H1 (cell line): ENCODE results near the gene KLB. TPM values are rescaled to one million over a fixed set of nuclear protein-coding genes. Genes with fewer than 3 reads are reported as not detected.

Experiments used
- CTCF ChIA-PET: fragments of 300-600 bp; sonication (Branson Sonifier 250); formaldehyde crosslinking; loops from one replicate; lab custom pipeline; 2021; ENCODE audit not compliant: partially characterized antibody; lab: Charles Lee
- POLR2A ChIA-PET: fragments of 300-600 bp; sonication (Branson Sonifier 250); formaldehyde crosslinking; loops from one replicate; lab custom pipeline; 2021; ENCODE audit warnings: inconsistent platforms; ENCODE audit not compliant: partially characterized antibody; lab: Charles Lee
- DNase-seq, 2 experiments: peaks; one replicate each; pipeline versions ENCODE4 v3.0.0 to v3.0.0-alpha.2; 2010 to 2022; ENCODE audit warnings: low spot score in 2 of 2, low read depth in 1 of 2, mixed read lengths in 1 of 2
- FAIRE-seq: peaks from 2 replicates; lab custom pipeline; 2011; peaks lifted over from hg19 to GRCh38; lab: Jason Lieb, UNC
- H2AFZ ChIP-seq: 2 replicates; pipeline ENCODE4 v1.8.1; 2012; ENCODE audit warnings: low read length, inconsistent platforms
- H2AK5ac ChIP-seq: 2 replicates; pipeline ENCODE4 v1.6.1; 2013; ENCODE audit warnings: low read depth, low read length
- H2BK120ac ChIP-seq: replicated peaks from 2 replicates; pipeline ENCODE3; 2013; ENCODE audit warnings: low read depth, low read length, inconsistent platforms
- H2BK12ac ChIP-seq: 2 replicates; pipeline ENCODE4 v1.6.1; 2013; ENCODE audit warnings: low read depth, low read length
- H2BK15ac ChIP-seq: 2 replicates; pipeline ENCODE4 v1.6.1; 2013; ENCODE audit warnings: low read length
- H2BK20ac ChIP-seq: 2 replicates; pipeline ENCODE4 v1.6.1; 2013; ENCODE audit warnings: low read length
- H2BK5ac ChIP-seq: 2 replicates; pipeline ENCODE4 v1.6.1; 2013; ENCODE audit warnings: low read depth, low read length
- H3K14ac ChIP-seq: 2 replicates; pipeline ENCODE4 v1.6.1; 2013; ENCODE audit warnings: inconsistent platforms; ENCODE audit not compliant: insufficient read length
- H3K18ac ChIP-seq: 2 replicates; pipeline ENCODE4 v1.6.1; 2013; ENCODE audit warnings: low read length; ENCODE audit errors: extremely low read depth
- H3K23ac ChIP-seq: 2 replicates; pipeline ENCODE4 v1.6.1; 2013; ENCODE audit warnings: inconsistent platforms; ENCODE audit not compliant: insufficient read length
- H3K23me2 ChIP-seq: 2 replicates; pipeline ENCODE4 v1.6.1; 2013; ENCODE audit warnings: low read depth, low read length
- H3K27ac ChIP-seq: 2 replicates; pipeline ENCODE4 v1.6.1; 2011; ENCODE audit warnings: low read depth, low read length, inconsistent platforms
- H3K27me3 ChIP-seq, 4 experiments: replicated peaks in 1 of 4; 1 replicate in 1 of 4; 2 replicates in 3 of 4; pipeline versions ENCODE4 v1.6.1 to v1.8.1; 2011 to 2013; ENCODE audit warnings: low read length in 3 of 4, mild to moderate bottlenecking in 3 of 4, inconsistent platforms in 2 of 4, mixed read lengths in 2 of 4, moderate library complexity in 1 of 4; ENCODE audit not compliant: control insufficient read depth in 3 of 4, insufficient read depth in 3 of 4; ENCODE audit errors: extremely low read depth in 1 of 4
- H3K36me3 ChIP-seq, 4 experiments: 2 replicates each; pipeline versions ENCODE4 v1.6.1 to v1.8.1; 2011 to 2013; ENCODE audit warnings: mild to moderate bottlenecking in 4 of 4, low read length in 3 of 4, moderate library complexity in 2 of 4, control low read depth in 1 of 4, inconsistent platforms in 1 of 4; ENCODE audit not compliant: insufficient read depth in 4 of 4, control insufficient read depth in 2 of 4
- H3K4ac ChIP-seq: replicated peaks from 2 replicates; pipeline ENCODE3; 2013; ENCODE audit warnings: low read length, low read depth, mixed read lengths, inconsistent platforms; ENCODE audit not compliant: insufficient read length
- H3K4me1 ChIP-seq, 4 experiments: replicated peaks in 1 of 4; 1 replicate in 1 of 4; 2 replicates in 3 of 4; pipeline versions ENCODE4 v1.6.1 to v1.8.1; 2011 to 2013; ENCODE audit warnings: low read length in 3 of 4, inconsistent platforms in 2 of 4, mixed read lengths in 1 of 4; ENCODE audit not compliant: insufficient read depth in 4 of 4, control insufficient read depth in 3 of 4
- H3K4me2 ChIP-seq, 2 experiments: 2 replicates each; pipeline versions ENCODE4 v1.6.1 to v1.8.1; 2011 to 2013; ENCODE audit warnings: low read depth in 2 of 2, low read length in 2 of 2, control low read depth in 1 of 2, inconsistent platforms in 1 of 2, mild to moderate bottlenecking in 1 of 2; ENCODE audit not compliant: insufficient read depth in 1 of 2
- H3K4me3 ChIP-seq, 4 experiments: fragments of 200-600, 300-600 bp in 1 of 4; sonication (generic), shearing (Covaris generic), sonication (Bioruptor Twin) in 1 of 4; 2 replicates each; pipeline versions ENCODE4 v1.5.1 to v1.8.1; 2011 to 2016; ENCODE audit warnings: low read length in 4 of 4, low read depth in 3 of 4, control low read depth in 2 of 4, inconsistent platforms in 2 of 4, mild to moderate bottlenecking in 2 of 4, mixed read lengths in 1 of 4, moderate library complexity in 1 of 4; ENCODE audit not compliant: insufficient read depth in 2 of 4; ENCODE audit errors: extremely low read depth in 1 of 4
- H3K56ac ChIP-seq: replicated peaks from 2 replicates; pipeline ENCODE3; 2013; ENCODE audit warnings: low read depth, mild to moderate bottlenecking, mixed read lengths, low read length, inconsistent platforms; ENCODE audit not compliant: insufficient read length
- H3K79me1 ChIP-seq: 2 replicates; pipeline ENCODE4 v1.6.1; 2013; ENCODE audit warnings: low read depth, low read length, control low read depth
- H3K79me2 ChIP-seq, 2 experiments: 2 replicates each; pipeline versions ENCODE4 v1.6.1 to v1.8.1; 2012 to 2013; ENCODE audit warnings: low read length in 2 of 2, mild to moderate bottlenecking in 2 of 2, inconsistent platforms in 1 of 2; ENCODE audit not compliant: insufficient read depth in 2 of 2, control insufficient read depth in 1 of 2
- H3K9ac ChIP-seq, 4 experiments: replicated peaks in 1 of 4; 1 replicate in 1 of 4; 2 replicates in 3 of 4; pipeline versions ENCODE4 v1.6.1 to v1.8.1; 2011 to 2013; ENCODE audit warnings: low read depth in 3 of 4, low read length in 3 of 4, control low read depth in 2 of 4, mild to moderate bottlenecking in 2 of 4, moderate library complexity in 2 of 4, inconsistent platforms in 1 of 4; ENCODE audit errors: extremely low read depth in 1 of 4
- H3K9me3 ChIP-seq, 2 experiments: 2 replicates each; pipeline versions ENCODE4 v1.6.1 to v1.8.1; 2012 to 2013; ENCODE audit warnings: mild to moderate bottlenecking in 2 of 2, moderate library complexity in 2 of 2, control low read depth in 1 of 2, inconsistent platforms in 1 of 2, low read depth in 1 of 2, low read length in 1 of 2, mixed read lengths in 1 of 2; ENCODE audit not compliant: insufficient read depth in 2 of 2
- H4K20me1 ChIP-seq, 2 experiments: replicated peaks in 1 of 2; 2 replicates each; pipeline versions ENCODE3 to v1.8.1; 2011 to 2013; ENCODE audit warnings: inconsistent platforms in 2 of 2, low read length in 2 of 2, mild to moderate bottlenecking in 1 of 2; ENCODE audit not compliant: insufficient read depth in 2 of 2, control insufficient read depth in 1 of 2
- H4K5ac ChIP-seq: 2 replicates; pipeline ENCODE4 v1.6.1; 2013; ENCODE audit warnings: low read length, low read depth, mixed read lengths, inconsistent platforms; ENCODE audit not compliant: insufficient read length
- H4K8ac ChIP-seq: 2 replicates; pipeline ENCODE4 v1.8.0; 2013; ENCODE audit warnings: mild to moderate bottlenecking, moderate library complexity, low read length, inconsistent platforms; ENCODE audit not compliant: insufficient read depth; ENCODE audit errors: extremely low read depth
- H4K91ac ChIP-seq: replicated peaks from 2 replicates; pipeline ENCODE3; 2013; ENCODE audit warnings: low read length, mixed read lengths, inconsistent platforms; ENCODE audit not compliant: insufficient read length
- BACH1 ChIP-seq: IDR thresholded peaks from 2 replicates; pipeline ENCODE4 v1.6.1; 2012; ENCODE audit warnings: low read length, improper control_type of control experiment
- CBX8 ChIP-seq: fragments of 300-800, 300-1000 bp; sonication (generic); IDR thresholded peaks from 2 replicates; pipeline ENCODE4 v1.7.1; 2016; ENCODE audit warnings: low read depth, low read length, borderline replicate concordance
- CREB1 ChIP-seq: IDR thresholded peaks from 2 replicates; pipeline ENCODE4 v1.6.1; 2012; ENCODE audit warnings: inconsistent platforms
- CTBP2 ChIP-seq: IDR thresholded peaks from 2 replicates; pipeline ENCODE4 v1.7.0; 2011; ENCODE audit warnings: borderline replicate concordance, mild to moderate bottlenecking, moderate library complexity, mixed read lengths, low read length; ENCODE audit not compliant: insufficient read depth, insufficient read length
- HDAC6 ChIP-seq: IDR thresholded peaks from one replicate; pipeline ENCODE4 v1.7.1; 2012; ENCODE audit warnings: low read depth, mild to moderate bottlenecking, inconsistent platforms, low read length, moderate library complexity
- JUND ChIP-seq: IDR thresholded peaks from 2 replicates; pipeline ENCODE4 v1.6.1; 2011; ENCODE audit warnings: mild to moderate bottlenecking, improper control_type of control experiment, low read length
- KDM5A ChIP-seq: fragments of 200-600 bp; IDR thresholded peaks from 2 replicates; pipeline ENCODE4 v1.7.1; 2012; ENCODE audit warnings: mild to moderate bottlenecking, low read length, inconsistent platforms, mixed read lengths
- PHF8 ChIP-seq: fragments of 200-600 bp; sonication (generic); conservative IDR thresholded peaks from 2 replicates; pipeline ENCODE4 v1.7.1; 2012; ENCODE audit warnings: low read depth, mild to moderate bottlenecking, inconsistent platforms, low read length, moderate library complexity
- POLR2A ChIP-seq, 2 experiments: IDR thresholded peaks; 1 replicate in 1 of 2; 2 replicates in 1 of 2; pipeline ENCODE4 v1.6.1; 2011; ENCODE audit warnings: low read depth in 2 of 2, low read length in 2 of 2, mild to moderate bottlenecking in 2 of 2; ENCODE audit errors: control extremely low read depth in 1 of 2
- RXRA ChIP-seq: IDR thresholded peaks from 2 replicates; pipeline ENCODE4 v1.6.1; 2011; ENCODE audit warnings: low read depth, mild to moderate bottlenecking, low read length, moderate library complexity; ENCODE audit not compliant: insufficient read depth
- SIRT6 ChIP-seq: IDR thresholded peaks from one replicate; pipeline ENCODE4 v1.7.1; 2012; ENCODE audit warnings: low read length, inconsistent platforms
- SRF ChIP-seq: IDR thresholded peaks from 2 replicates; pipeline ENCODE4 v1.6.1; 2011; ENCODE audit warnings: mild to moderate bottlenecking, low read depth, low read length, moderate library complexity
- TBP ChIP-seq: IDR thresholded peaks from 2 replicates; pipeline ENCODE4 v1.6.1; 2011; ENCODE audit warnings: low read depth, low read length, improper control_type of control experiment
- TCF12 ChIP-seq: IDR thresholded peaks from 2 replicates; pipeline ENCODE4 v1.6.1; 2011; ENCODE audit warnings: low read depth, mild to moderate bottlenecking, low read length
- WGBS, 2 experiments: shearing (Covaris generic) in 1 of 2; methylation state at CpG; one replicate each; pipeline versions ENCODE4 v1.1.6 to v1.1.7; 2013 to 2015; ENCODE audit warnings: low lambda C conversion rate in 2 of 2, mixed read lengths in 2 of 2, inconsistent platforms in 1 of 2, low coverage in 1 of 2, missing lambda C conversion rate in 1 of 2; ENCODE audit not compliant: insufficient replicate concordance in 2 of 2, insufficient coverage in 1 of 2, insufficient read length in 1 of 2; ENCODE audit errors: extremely low coverage in 1 of 2, missing lambda C conversion rate in 1 of 2; 5-methylcytosine and 5-hydroxymethylcytosine counted together
- polyA plus RNA-seq, 7 experiments: library from polyadenylated mRNA; depleted of rRNA in 3 of 7; stranded (reverse) in 5 of 7; unstranded in 2 of 7; fragments of >200 nt in 5 of 7; fragments of 200-250 nt in 2 of 7; gene quantifications; 1 replicate in 5 of 7; 2 replicates in 1 of 7; 4 replicates in 1 of 7; pipeline versions ENCODE4 v1.2.1 to v1.2.3, GENCODE V29; 2011 to 2013; ENCODE audit warnings: missing spikeins in 2 of 7, mixed read lengths in 2 of 7
- total RNA-seq: library from RNA; stranded (reverse); fragmentation: NEBNext Ultra II Directional; extraction: Animal tissue kit (Norgen Biotek cat#: 25700); gene quantifications from 2 replicates; pipeline ENCODE4 v1.2.1, GENCODE V29; 2021
- TF ChIP-seq, protein P1 (sequence below): IDR thresholded peaks from 2 replicates; pipeline ENCODE4 v1.6.1; 2011; ENCODE audit warnings: low read length, improper control_type of control experiment

Gene KLB
- total and polyA plus RNA-seq, 2 of the 8 experiments (the other 6 are each of a cell fraction or from before 2014, with no cell fraction given), result 0.03 TPM; not detected in 1

DNA sequence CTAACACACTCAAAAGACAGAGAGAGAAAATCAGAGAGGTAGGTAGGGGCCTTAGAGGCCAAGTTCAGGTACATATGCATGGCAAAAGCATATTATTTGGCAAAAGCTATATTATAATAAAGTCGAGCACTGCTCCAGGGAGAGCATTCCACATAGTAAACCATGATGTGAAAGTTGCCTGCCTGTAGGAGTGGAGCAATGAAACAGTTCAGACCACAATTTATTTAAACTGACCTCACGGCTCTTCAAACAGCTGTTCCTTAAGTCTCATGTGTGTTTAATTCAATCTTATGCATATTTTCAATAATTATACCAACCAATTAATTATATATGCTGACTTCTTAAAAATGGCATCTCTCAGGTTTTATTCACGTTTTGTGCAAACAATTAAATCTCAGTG, 43.9 kb upstream of the KLB start:
- no peak overlapping the region for H3K18ac ChIP-seq
- TF ChIP-seq SIRT6, result no peak
- TF ChIP-seq, protein P1, sequence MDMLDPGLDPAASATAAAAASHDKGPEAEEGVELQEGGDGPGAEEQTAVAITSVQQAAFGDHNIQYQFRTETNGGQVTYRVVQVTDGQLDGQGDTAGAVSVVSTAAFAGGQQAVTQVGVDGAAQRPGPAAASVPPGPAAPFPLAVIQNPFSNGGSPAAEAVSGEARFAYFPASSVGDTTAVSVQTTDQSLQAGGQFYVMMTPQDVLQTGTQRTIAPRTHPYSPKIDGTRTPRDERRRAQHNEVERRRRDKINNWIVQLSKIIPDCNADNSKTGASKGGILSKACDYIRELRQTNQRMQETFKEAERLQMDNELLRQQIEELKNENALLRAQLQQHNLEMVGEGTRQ, result no peak
- no peak for TF ChIP-seq HDAC6
- TF ChIP-seq RXRA, result no peak
- TF ChIP-seq CTBP2, result no peak
- TF ChIP-seq BACH1, result no peak
- no peak for TF ChIP-seq TCF12
- no peak for TF ChIP-seq KDM5A
- no peak for TF ChIP-seq PHF8
- no peak for TF ChIP-seq TBP
- no peak for TF ChIP-seq CBX8
- TF ChIP-seq POLR2A (IDR thresholded peaks at IDR 0.05; ENCODE audit: control extremely low read depth in 1 of 2, low read depth in 2 of 2, low read length in 2 of 2), result no peak
- TF ChIP-seq JUND, result no peak
- TF ChIP-seq CREB1, result no peak
- TF ChIP-seq SRF, result no peak

More for the DNA sequence above, 43.9 kb upstream of the KLB start:
- Histone ChIP-seq H2BK5ac (no peak overlapping the region), H3K27me3 (peaks cover 0 to 12% (median 5%) of the 10 kb centered on the region in 4 experiments; a peak in 5 of 7 replicates), H2BK12ac (no peak overlapping the region), H3K23me2 (peaks cover 6% of the 10 kb centered on the region; the same call in 1 of the 2 replicates), H2AFZ (no peak overlapping the region), H3K23ac (no peak overlapping the region), H3K56ac (no peak overlapping the region), H4K5ac (no peak overlapping the region), H2BK120ac (no peak overlapping the region), H3K79me1 (peaks cover 3% of the 10 kb centered on the region), H2AK5ac (no peak overlapping the region), H2BK15ac (no peak overlapping the region), H3K9ac (no peak overlapping the region), H3K14ac (no peak overlapping the region), H3K4ac (no peak overlapping the region), H3K27ac (no peak overlapping the region), H3K4me2 (no peak overlapping the region), H3K4me3 (no peak overlapping the region), H3K4me1 (peaks cover 0 to 4% (median 0%) of the 10 kb centered on the region in 4 experiments; a peak in 1 of 7 replicates), H3K36me3 (no peaks in the 10 kb centered on the region), H2BK20ac (no peak overlapping the region), H4K8ac (no peak overlapping the region), H4K91ac (no peak overlapping the region), H3K79me2 (peaks cover 18 to 75% of the 10 kb centered on the region in 2 experiments), H3K9me3 (no peaks in the 10 kb centered on the region), H4K20me1 (peaks cover 4 to 5% of the 10 kb centered on the region in 2 experiments)
- DNase-seq, result no peak
- 92% methylated on average over 3 of the region's 3 CpGs; no CpG with 5 or more reads in 1 of the 2 experiments for whole genome bisulfite sequencing, 2 experiments
- POLR2A ChIA-PET, result interaction anchor here (1.2 kb wide), 1 partner anchor 10 kb away, joined by 3 read pairs; no protein-coding TSS in a partner anchor
- no peak for FAIRE-seq
- CTCF ChIA-PET, result no interaction called here
